22Rv1 (cell line): ENCODE data around the gene SLC49A3.

ENCODE experiments used
- ZFX ChIP-seq: fragments of 450-650 bp; IDR thresholded peaks from 2 replicates; pipeline ENCODE4 v1.6.1; 2017; ENCODE audit warnings: antibody characterized with exemption, borderline replicate concordance
- TF ChIP-seq, protein P1 (sequence below): fragments of 450-650 bp; IDR thresholded peaks from 2 replicates; pipeline ENCODE4 v1.5.1; 2017; ENCODE audit warnings: mild to moderate bottlenecking

DNA sequence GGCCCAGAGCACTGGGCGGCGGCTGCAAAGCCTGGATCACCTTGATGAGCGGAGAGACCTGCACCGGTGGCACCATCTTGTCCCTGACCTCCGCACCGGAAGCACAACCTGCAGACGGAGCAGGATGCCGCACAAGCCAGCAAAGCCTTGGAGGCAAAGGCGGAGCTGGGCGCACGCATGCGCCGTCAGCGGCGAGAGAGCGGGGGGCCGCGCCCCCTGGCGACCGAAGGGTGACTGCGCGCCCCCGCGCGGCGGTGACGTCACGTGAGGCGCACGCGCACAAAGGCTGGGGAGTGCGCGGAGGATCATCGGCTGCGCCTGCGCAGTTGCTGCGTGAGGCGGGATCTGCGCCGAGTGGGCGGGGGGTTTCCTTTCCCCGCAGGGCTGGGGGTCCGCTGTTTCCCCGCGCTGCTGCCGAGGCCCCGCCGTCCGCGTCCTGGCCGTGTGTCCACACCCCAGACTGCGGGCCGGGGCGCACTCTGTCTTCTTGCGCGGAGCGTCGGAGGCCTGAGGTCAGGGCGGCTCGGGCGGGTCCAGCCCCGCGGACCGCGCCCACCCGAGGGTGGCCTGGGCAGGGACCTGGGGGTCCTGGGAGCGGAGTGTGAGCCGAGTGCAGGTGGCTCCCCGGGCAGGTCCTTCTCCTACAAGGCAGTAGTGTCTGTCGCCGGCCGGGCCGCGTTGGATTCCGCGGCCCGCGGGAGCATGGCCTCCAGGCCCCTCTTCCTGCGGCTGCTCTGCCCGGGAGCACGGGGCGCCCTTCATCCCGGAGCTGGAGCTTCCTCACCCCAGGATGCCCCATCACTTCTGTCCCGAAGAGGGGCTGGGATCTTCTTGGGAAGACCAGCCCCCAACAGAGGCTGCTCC, 14.5 kb downstream of the SLC49A3 start, which contains the start of the genes ATP5ME and MYL5:
- TF ChIP-seq, protein P1, sequence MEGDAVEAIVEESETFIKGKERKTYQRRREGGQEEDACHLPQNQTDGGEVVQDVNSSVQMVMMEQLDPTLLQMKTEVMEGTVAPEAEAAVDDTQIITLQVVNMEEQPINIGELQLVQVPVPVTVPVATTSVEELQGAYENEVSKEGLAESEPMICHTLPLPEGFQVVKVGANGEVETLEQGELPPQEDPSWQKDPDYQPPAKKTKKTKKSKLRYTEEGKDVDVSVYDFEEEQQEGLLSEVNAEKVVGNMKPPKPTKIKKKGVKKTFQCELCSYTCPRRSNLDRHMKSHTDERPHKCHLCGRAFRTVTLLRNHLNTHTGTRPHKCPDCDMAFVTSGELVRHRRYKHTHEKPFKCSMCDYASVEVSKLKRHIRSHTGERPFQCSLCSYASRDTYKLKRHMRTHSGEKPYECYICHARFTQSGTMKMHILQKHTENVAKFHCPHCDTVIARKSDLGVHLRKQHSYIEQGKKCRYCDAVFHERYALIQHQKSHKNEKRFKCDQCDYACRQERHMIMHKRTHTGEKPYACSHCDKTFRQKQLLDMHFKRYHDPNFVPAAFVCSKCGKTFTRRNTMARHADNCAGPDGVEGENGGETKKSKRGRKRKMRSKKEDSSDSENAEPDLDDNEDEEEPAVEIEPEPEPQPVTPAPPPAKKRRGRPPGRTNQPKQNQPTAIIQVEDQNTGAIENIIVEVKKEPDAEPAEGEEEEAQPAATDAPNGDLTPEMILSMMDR = peak; percentile 93
- TF ChIP-seq ZFX = no peak
